Vagina (tissue), 2 donors: Measurements from ENCODE around the gene ACY1. TPM values are rescaled to one million over a fixed set of nuclear protein-coding genes. Genes with fewer than 3 reads are reported as not detected.
"Not testable (repeated sequence)": the region's sequence is repeated elsewhere in the genome, so short reads cannot be mapped to it uniquely, and the experiment has no call there.

Source experiments
- DNase-seq, 2 donors: peaks; one replicate each; pipeline ENCODE4 v3.0.0-alpha.2; 2017; ENCODE audit errors: extremely low spot score in 2 of 2
- H3K27ac ChIP-seq: fragments of 200-600 bp; sonication (generic); one replicate; pipeline ENCODE4 v1.5.1; 2019
- H3K27me3 ChIP-seq: fragments of 200-600 bp; sonication (generic); one replicate; pipeline ENCODE4 v1.5.1; 2019
- H3K36me3 ChIP-seq, 2 donors: fragments of 200-600 bp; sonication (generic); one replicate each; pipeline ENCODE4 v1.5.1; 2017 to 2019
- H3K4me1 ChIP-seq: fragments of 200-600 bp; sonication (generic); one replicate; pipeline ENCODE4 v1.5.1; 2019
- H3K4me3 ChIP-seq, 2 donors: fragments of 200-600 bp; sonication (generic); 1 replicate in 1 of 2; 2 replicates in 1 of 2; pipeline ENCODE4 v1.5.1; 2016 to 2019
- H3K9me3 ChIP-seq: fragments of 200-600 bp; sonication (generic); one replicate; pipeline ENCODE4 v1.5.1; 2019
- CTCF ChIP-seq, 3 experiments: fragments of 450-650 bp in 2 of 3; fragments of 200-600 bp in 1 of 3; sonication (generic) in 1 of 3; IDR thresholded peaks; one replicate each; pipeline ENCODE4 v1.5.1; 2017 to 2019; ENCODE audit warnings: antibody characterized with exemption in 3 of 3, mild to moderate bottlenecking in 2 of 3, moderate library complexity in 2 of 3
- POLR2A ChIP-seq, 2 donors: fragments of 450-650 bp; IDR thresholded peaks; one replicate each; pipeline ENCODE4 v1.6.1; 2017; ENCODE audit warnings: antibody characterized with exemption in 2 of 2, mild to moderate bottlenecking in 2 of 2, moderate library complexity in 2 of 2
- POLR2AphosphoS5 ChIP-seq, 2 donors: sonication (generic); formaldehyde crosslinking; IDR thresholded peaks; one replicate each; pipeline ENCODE4 v1.9.0; 2017; ENCODE audit warnings: antibody characterized with exemption in 2 of 2, mild to moderate bottlenecking in 2 of 2, low read depth in 1 of 2; ENCODE audit not compliant: insufficient read depth in 1 of 2
- intact Hi-C: fragments of 100-400 bp; cut with DNase I; formaldehyde crosslinking; loops from one replicate; pipeline ENCODE4 v1.15.1; 2023
- total RNA-seq: library from RNA; depleted of rRNA; stranded (reverse); fragments of >200 nt; gene quantifications from one replicate; pipeline ENCODE4 v1.2.3, GENCODE V29; 2016

ACY1 gene
- total RNA-seq, 1 donor from 2014 or later: 29.7 TPM

GRCh38 chr3:52029535-52029934 lies 46.2 kb downstream of the ACY1 start:
- H3K4me3 ChIP-seq: no peak overlapping the region
- H3K4me1 ChIP-seq: peaks cover 13% of the 10 kb centered on the region

GRCh38 chr3:52030714-52031310 lies 47.5 kb downstream of the ACY1 start:
- DNase-seq: no peak
- Histone ChIP-seq H3K27me3 (no peaks in the 10 kb centered on the region), H3K4me1 (peaks cover 13% of the 10 kb centered on the region), H3K27ac (peak overlapping the region; percentile 22), H3K4me3 (no peak overlapping the region), H3K9me3 (no peaks in the 10 kb centered on the region), H3K36me3 (no peaks in the 10 kb centered on the region)
- intact Hi-C loops: no loop called here
- TF ChIP-seq POLR2AphosphoS5 (IDR thresholded peaks at IDR 0.05; ENCODE audit: insufficient read depth in 1 of 2, low read depth in 1 of 2) (peak in 1 of 2 donors; percentile 38), CTCF (IDR thresholded peaks at IDR 0.05) (no peak)

More at GRCh38 chr3:52029535-52029934, 46.2 kb downstream of the ACY1 start:
- Histone ChIP-seq H3K36me3 (no peaks in the 10 kb centered on the region), H3K27ac (no peak overlapping the region), H3K9me3 (no peaks in the 10 kb centered on the region), H3K27me3 (no peaks in the 10 kb centered on the region)
- intact Hi-C loops: no loop called here
- no peak for DNase-seq
- TF ChIP-seq POLR2A (IDR thresholded peaks at IDR 0.05): no peak
- no peak for TF ChIP-seq POLR2AphosphoS5 (IDR thresholded peaks at IDR 0.05; ENCODE audit: insufficient read depth in 1 of 2, low read depth in 1 of 2)
- no peak for TF ChIP-seq CTCF (IDR thresholded peaks at IDR 0.05)

- no peaks in the 10 kb centered on the region for H3K36me3 ChIP-seq
- H3K4me1 ChIP-seq: peaks cover 13% of the 10 kb centered on the region
- TF ChIP-seq POLR2AphosphoS5 (IDR thresholded peaks at IDR 0.05; ENCODE audit: insufficient read depth in 1 of 2, low read depth in 1 of 2) (no peak), CTCF (IDR thresholded peaks at IDR 0.05) (no peak), POLR2A (IDR thresholded peaks at IDR 0.05) (no peak)
- no peaks in the 10 kb centered on the region for H3K27me3 ChIP-seq
- no peaks in the 10 kb centered on the region for H3K9me3 ChIP-seq
- DNase-seq: no peak
- H3K4me3 ChIP-seq: no peak overlapping the region
- intact Hi-C loops: no loop called here
- no peak overlapping the region for H3K27ac ChIP-seq
These were observed 48.6 kb downstream of the ACY1 start for GRCh38 chr3:52031896-52032295.

- Histone ChIP-seq H3K9me3 (no peaks in the 10 kb centered on the region), H3K27me3 (no peaks in the 10 kb centered on the region), H3K4me1 (peaks cover 14% of the 10 kb centered on the region), H3K27ac (no peak overlapping the region), H3K36me3 (no peaks in the 10 kb centered on the region), H3K4me3 (no peak overlapping the region)
- no peak for TF ChIP-seq POLR2AphosphoS5 (IDR thresholded peaks at IDR 0.05; ENCODE audit: insufficient read depth in 1 of 2, low read depth in 1 of 2)
- TF ChIP-seq POLR2A (IDR thresholded peaks at IDR 0.05): no peak
- TF ChIP-seq CTCF (IDR thresholded peaks at IDR 0.05): no peak
- no peak for DNase-seq
- intact Hi-C loops: no loop called here
These were observed 49.5 kb downstream of the ACY1 start for GRCh38 chr3:52032702-52033408.

GRCh38 chr3:52033748-52034147 lies 50.4 kb downstream of the ACY1 start:
- intact Hi-C loops, H3K36me3 ChIP-seq, H3K4me3 ChIP-seq, H3K27ac ChIP-seq, H3K9me3 ChIP-seq, DNase-seq, H3K27me3 ChIP-seq: not testable (repeated sequence)
- H3K4me1 ChIP-seq: peaks cover 18% of the 10 kb centered on the region
